ENCODE data around the gene HS3ST4. TPM values are rescaled to one million over a fixed set of nuclear protein-coding genes. Genes with fewer than 3 reads are reported as not detected.

The HS3ST4 gene
- total and polyA plus RNA-seq, 2 of the 4 experiments (the other 2 are of a cell fraction), result not detected

GRCh38 chr16:25721439-25721838 lies 29.7 kb downstream of the HS3ST4 start:
- Histone ChIP-seq H4K91ac (ENCODE audit: insufficient read depth, low read depth, low read length) (no peak overlapping the region), H3K4me3 (ENCODE audit: insufficient read depth, low read depth, low read length) (no peak overlapping the region), H3K4ac (ENCODE audit: low read depth, low read length) (no peak overlapping the region), H2AK5ac (ENCODE audit: low read depth, low read length) (no peak overlapping the region), H3K9ac (ENCODE audit: low read depth, low read length) (no peak overlapping the region), H3K18ac (ENCODE audit: low read depth, low read length) (no peak overlapping the region), H4K20me1 (ENCODE audit: insufficient read depth, low read length) (no peaks in the 10 kb centered on the region), H3K27me3 (ENCODE audit: control insufficient read depth, insufficient read depth, low read length) (no peaks in the 10 kb centered on the region), H3K56ac (ENCODE audit: extremely low read depth, insufficient read depth, low read length) (no peak overlapping the region), H3K9me1 (ENCODE audit: insufficient read depth, low read length) (no peaks in the 10 kb centered on the region), H3K36me3 (ENCODE audit: control insufficient read depth, insufficient read depth, low read length) (no peaks in the 10 kb centered on the region), H2BK15ac (ENCODE audit: low read depth, low read length) (no peak overlapping the region), H2AK9ac (replicated peaks; ENCODE audit: low read depth, low read length, poor library complexity) (no peak overlapping the region), H4K5ac (ENCODE audit: low read depth, low read length) (no peak overlapping the region), H3K23ac (ENCODE audit: low read depth, low read length) (no peak overlapping the region), H3K4me2 (ENCODE audit: low read depth, low read length) (no peak overlapping the region), H2BK20ac (ENCODE audit: low read depth, low read length) (no peak overlapping the region), H3K4me1 (ENCODE audit: control insufficient read depth, insufficient read depth, low read length) (no peaks in the 10 kb centered on the region), H2AFZ (replicated peaks; ENCODE audit: low read length, poor library complexity) (no peak overlapping the region), H2BK5ac (ENCODE audit: low read depth, low read length, poor library complexity, severe bottlenecking) (no peak overlapping the region), H4K8ac (ENCODE audit: low read depth in 2 of 2, low read length in 2 of 2) (no peak overlapping the region), H3K9me3 (ENCODE audit: control insufficient read depth, insufficient read depth, low read length) (peaks cover 2% of the 10 kb centered on the region; the same call in 1 of the 2 replicates), H3K27ac (ENCODE audit: insufficient read depth, low read length) (no peak overlapping the region), H3K79me1 (ENCODE audit: low read depth in 1 of 2, low read length in 2 of 2) (no peaks in the 10 kb centered on the region), H2BK120ac (ENCODE audit: low read depth, low read length) (no peak overlapping the region), H3K14ac (replicated peaks; ENCODE audit: low read depth, low read length) (no peak overlapping the region)
- CTCF ChIA-PET, result no interaction called here
- POLR2A ChIA-PET (ENCODE audit: unreplicated experiment), result no interaction called here
- dilution Hi-C loops (cut with HindIII; ENCODE audit: low sequenced_read_pairs, unreplicated experiment) (no loop called here), in situ Hi-C loops (cut with MboI; ENCODE audit: low sequenced_read_pairs) (no loop called here), intact Hi-C loops (cut with micrococcal nuclease) (no loop called here)
- no peak for TF ChIP-seq CEBPB (IDR thresholded peaks at IDR 0.05; ENCODE audit: low read depth, low read length)
- no peak for TF ChIP-seq CTCF (conservative IDR thresholded peaks at IDR 0.05; ENCODE audit: low read depth, low read length)
- TF ChIP-seq RAD21 (IDR thresholded peaks at IDR 0.05; ENCODE audit: low read length), result no peak
- TF ChIP-seq ELK1 (IDR thresholded peaks at IDR 0.05; ENCODE audit: borderline replicate concordance, low read depth, low read length), result no peak
- TF ChIP-seq FOS (IDR thresholded peaks at IDR 0.05; ENCODE audit: low read depth, low read length), result no peak
- TF ChIP-seq MAFK (IDR thresholded peaks at IDR 0.05; ENCODE audit: low read depth, low read length), result no peak
- no peak for TF ChIP-seq MXI1 (IDR thresholded peaks at IDR 0.05; ENCODE audit: borderline replicate concordance, low read depth, low read length)
- no peak for TF ChIP-seq RCOR1 (IDR thresholded peaks at IDR 0.05; ENCODE audit: insufficient replicate concordance, low read length)
- TF ChIP-seq NFE2L2 (IDR thresholded peaks at IDR 0.05; ENCODE audit: low read depth, low read length), result no peak
- TF ChIP-seq SMC3 (IDR thresholded peaks at IDR 0.05; ENCODE audit: low read depth, low read length), result no peak
- no peak for TF ChIP-seq RFX5 (IDR thresholded peaks at IDR 0.05; ENCODE audit: low read depth, low read length)
- TF ChIP-seq USF2 (IDR thresholded peaks at IDR 0.05; ENCODE audit: low read depth, low read length), result no peak
- no peak for TF ChIP-seq BHLHE40 (IDR thresholded peaks at IDR 0.05; ENCODE audit: low read depth, low read length)
- BruUV-seq (replicated peaks), result no TSS peak
- WGBS, 2 experiments (ENCODE audit: extremely low coverage in 2 of 2, insufficient read length in 1 of 2), result no CpG with 5 or more reads among the region's 3 CpGs
- no peak for ATAC-seq (ENCODE audit: low read depth)
- no peak for DNase-seq

All from IMR-90 (cell line).